Aortic smooth muscle cell (primary cell): ENCODE measurements around the gene KCNQ2. TPM values are rescaled to one million over a fixed set of nuclear protein-coding genes. Genes with fewer than 3 reads are reported as not detected.

ENCODE experiments used
- total RNA-seq: library from RNA; depleted of rRNA; stranded (reverse); fragments of >200 nt; gene quantifications from 2 replicates; pipeline ENCODE4 v1.2.3, GENCODE V29; 2014

Gene KCNQ2
- not detected in 2 replicates for total RNA-seq

GRCh38 chr20:63471981-63472831, at the start of gene KCNQ2:
TSS of gene KCNQ2 (minus strand) at chr20:63472655. CDS start at chr20:63472463, 192 bp downstream.

GRCh38 chr20:63520504-63520933, 48.1 kb upstream of the KCNQ2 start, which contains the start of gene PPDPF:
TSS of gene PPDPF (plus strand) at chr20:63520765. CDS start at chr20:63521309, 544 bp downstream.

DNA sequence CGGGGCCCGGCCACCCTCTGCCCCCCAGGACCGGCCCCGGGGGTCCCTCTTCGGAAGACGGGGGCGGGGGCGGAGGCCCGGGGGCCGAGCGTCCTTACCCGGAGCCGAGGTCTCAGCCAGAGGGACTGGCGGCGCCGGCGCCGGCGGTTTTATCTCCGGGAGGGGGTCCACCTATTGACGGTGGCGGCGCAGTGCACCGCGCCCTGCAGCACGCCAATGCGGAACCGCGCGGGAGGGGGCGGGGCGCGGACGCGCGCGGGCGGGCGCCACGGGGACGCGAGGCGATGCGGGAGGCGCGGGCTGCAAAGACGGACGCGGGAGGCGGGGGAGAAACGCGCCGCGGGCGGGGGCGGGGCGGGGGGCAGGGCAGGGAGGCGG, 26.5 kb upstream of the KCNQ2 start, which contains the start of gene EEF1A2:
EEF1A2 (minus strand) TSS at position 124 of the 378 bp plus-strand sequence. CDS start 1,320 bp downstream, outside the sequence.

GRCh38 chr20:63360850-63361518, 111.5 kb downstream of the KCNQ2 start, which contains the start of gene CHRNA4:
TSS of gene CHRNA4 (minus strand) at chr20:63361349. CDS start at chr20:63361165, 184 bp downstream.

Other genes with a start within 250 kb of the KCNQ2 start
- gene BIRC7, start 236.8 kb downstream of the KCNQ2 start, total RNA-seq, result 0.06 and 0.40 TPM in 2 replicates
- gene NKAIN4, start 218.2 kb downstream of the KCNQ2 start, total RNA-seq, result not detected in 2 replicates
- gene ARFGAP1, start 199.8 kb downstream of the KCNQ2 start, total RNA-seq, result 62.0 and 62.5 TPM in 2 replicates
- not detected in 2 replicates for gene COL20A1, start 179.5 kb downstream of the KCNQ2 start, total RNA-seq
- not detected in 2 replicates for gene CHRNA4, start 111.3 kb downstream of the KCNQ2 start, total RNA-seq
- 0.06 and 0.13 TPM in 2 replicates for gene EEF1A2, start 26.4 kb upstream of the KCNQ2 start, total RNA-seq
- 31.3 and 33.0 TPM in 2 replicates for gene PPDPF, start 48.1 kb upstream of the KCNQ2 start, total RNA-seq
- 0.12 and 0.13 TPM in 2 replicates for gene PTK6, start 64.7 kb upstream of the KCNQ2 start, total RNA-seq
- gene SRMS, start 75.1 kb upstream of the KCNQ2 start, total RNA-seq, result not detected in 2 replicates
- 0.12 and 0.13 TPM in 2 replicates for gene FNDC11, start 81.5 kb upstream of the KCNQ2 start, total RNA-seq
- 27.6 and 32.0 TPM in 2 replicates for gene HELZ2, start 101.6 kb upstream of the KCNQ2 start, total RNA-seq
- 8.4 and 8.5 TPM in 2 replicates for gene GMEB2, start 154.4 kb upstream of the KCNQ2 start, total RNA-seq
- gene STMN3, start 180.8 kb upstream of the KCNQ2 start, total RNA-seq, result 13.7 and 22.9 TPM in 2 replicates
- 12.4 and 15.7 TPM in 2 replicates for gene RTEL1, start 185.7 kb upstream of the KCNQ2 start, total RNA-seq
- 4.5 and 7.0 TPM in 2 replicates for gene TNFRSF6B, start 224.0 kb upstream of the KCNQ2 start, total RNA-seq
- gene ARFRP1, start 235.3 kb upstream of the KCNQ2 start, total RNA-seq, result 44.7 and 53.4 TPM in 2 replicates
- 15.8 and 22.3 TPM in 2 replicates for gene ZGPAT, start 235.4 kb upstream of the KCNQ2 start, total RNA-seq